Chondrocyte (in vitro differentiated cells): ENCODE results near the gene HIBCH. TPM values are rescaled to one million over a fixed set of nuclear protein-coding genes. Genes with fewer than 3 reads are reported as not detected.
"Not testable (repeated sequence)": the region's sequence is repeated elsewhere in the genome, so short reads cannot be mapped to it uniquely, and the experiment has no call there.

Experiments
- DNase-seq: peaks from one replicate; pipeline ENCODE4 v3.0.0; 2021; ENCODE audit warnings: mixed read lengths, low spot score
- H3K27ac Mint-ChIP-seq: one replicate; pipeline ENCODE4 v1.8.0; 2021; ENCODE audit warnings: mild to moderate bottlenecking, moderate library complexity, mixed read lengths; ENCODE audit not compliant: unreplicated experiment
- H3K27me3 Mint-ChIP-seq: 2 replicates; pipeline ENCODE4 v1.8.0; 2021; ENCODE audit warnings: low read depth, mixed read lengths
- H3K36me3 Mint-ChIP-seq: 2 replicates; pipeline ENCODE4 v1.8.0; 2021; ENCODE audit warnings: low read depth, mixed read lengths
- H3K4me1 Mint-ChIP-seq: 2 replicates; pipeline ENCODE4 v1.8.0; 2021; ENCODE audit warnings: low read depth, mild to moderate bottlenecking, mixed read lengths
- H3K4me3 Mint-ChIP-seq: one replicate; pipeline ENCODE4 v1.8.0; 2021; ENCODE audit warnings: mild to moderate bottlenecking, moderate library complexity, mixed read lengths; ENCODE audit not compliant: unreplicated experiment
- H3K9me3 Mint-ChIP-seq: 2 replicates; pipeline ENCODE4 v1.8.0; 2021; ENCODE audit warnings: low read depth, mixed read lengths
- CTCF ChIP-seq: fragments of 200-600 bp; sonication (generic); IDR thresholded peaks from 2 replicates; pipeline ENCODE4 v1.5.0; 2021; ENCODE audit warnings: antibody characterized with exemption, mild to moderate bottlenecking, moderate library complexity
- total RNA-seq: library from RNA; stranded (reverse); gene quantifications from 3 replicates; pipeline ENCODE4 v1.2.1, GENCODE V29; 2021

The HIBCH gene
- total RNA-seq, 1 donor from 2014 or later = 19.1 TPM

- Mint-ChIP-seq H3K36me3 (peaks cover 10% of the 10 kb centered on the region), H3K27me3 (no peaks in the 10 kb centered on the region), H3K4me3 (no peak overlapping the region), H3K9me3 (peaks cover 6% of the 10 kb centered on the region), H3K27ac (no peak overlapping the region), H3K4me1 (peaks cover 10% of the 10 kb centered on the region)
- TF ChIP-seq CTCF = no peak
- DNase-seq = no peak
These were observed 49.3 kb downstream of the HIBCH start for GRCh38 chr2:190270298-190270697.

GRCh38 chr2:190269699-190270098 is 49.9 kb downstream of the HIBCH start:
- H3K4me1 Mint-ChIP-seq, H3K4me3 Mint-ChIP-seq, H3K9me3 Mint-ChIP-seq, H3K27me3 Mint-ChIP-seq, H3K27ac Mint-ChIP-seq, DNase-seq: not testable (repeated sequence)
- H3K36me3 Mint-ChIP-seq = peaks cover 11% of the 10 kb centered on the region

GRCh38 chr2:190267302-190267701 is 52.3 kb downstream of the HIBCH start:
- no peak overlapping the region for H3K27ac Mint-ChIP-seq
- DNase-seq = no peak

GRCh38 chr2:190266314-190266713 is 53.3 kb downstream of the HIBCH start:
- no peak for DNase-seq
- H3K36me3 Mint-ChIP-seq = peaks cover 13% of the 10 kb centered on the region
- no peak overlapping the region for H3K4me3 Mint-ChIP-seq
- no peaks in the 10 kb centered on the region for H3K27me3 Mint-ChIP-seq
- no peak for TF ChIP-seq CTCF
- H3K9me3 Mint-ChIP-seq = peaks cover 12% of the 10 kb centered on the region
- H3K4me1 Mint-ChIP-seq = peaks cover 10% of the 10 kb centered on the region
- H3K27ac Mint-ChIP-seq = no peak overlapping the region

More at GRCh38 chr2:190267302-190267701, 52.3 kb downstream of the HIBCH start:
- peaks cover 13% of the 10 kb centered on the region for H3K36me3 Mint-ChIP-seq
- no peak overlapping the region for H3K4me3 Mint-ChIP-seq
- peaks cover 12% of the 10 kb centered on the region for H3K9me3 Mint-ChIP-seq
- H3K4me1 Mint-ChIP-seq = peaks cover 10% of the 10 kb centered on the region
- TF ChIP-seq CTCF = no peak
- H3K27me3 Mint-ChIP-seq = no peaks in the 10 kb centered on the region

GRCh38 chr2:190261851-190262250 is 57.8 kb downstream of the HIBCH start:
- no peak for TF ChIP-seq CTCF
- no peaks in the 10 kb centered on the region for H3K27me3 Mint-ChIP-seq
- DNase-seq = no peak
- H3K27ac Mint-ChIP-seq = no peak overlapping the region
- H3K4me3 Mint-ChIP-seq = no peak overlapping the region
- H3K4me1 Mint-ChIP-seq = peaks cover 5% of the 10 kb centered on the region
- H3K36me3 Mint-ChIP-seq = peaks cover 20% of the 10 kb centered on the region
- H3K9me3 Mint-ChIP-seq = peaks cover 19% of the 10 kb centered on the region

- Mint-ChIP-seq H3K36me3 (peaks cover 23% of the 10 kb centered on the region), H3K9me3 (peaks cover 15% of the 10 kb centered on the region), H3K4me1 (peaks cover 8% of the 10 kb centered on the region), H3K27me3 (no peaks in the 10 kb centered on the region), H3K27ac (no peak overlapping the region), H3K4me3 (no peak overlapping the region)
- no peak for DNase-seq
- TF ChIP-seq CTCF = no peak
These were observed 63.5 kb downstream of the HIBCH start for GRCh38 chr2:190256087-190256486.
